ENCODE results near the gene RAX. TPM values are rescaled to one million over a fixed set of nuclear protein-coding genes. Genes with fewer than 3 reads are reported as not detected.

RAX gene
- not detected for polyA plus RNA-seq (2012; ENCODE audit: missing spikeins)

- FAIRE-seq (no peak), DNase-seq (ENCODE audit: insufficient read length) (no peak)
- TF ChIP-seq TAF1 (IDR thresholded peaks at IDR 0.05; ENCODE audit: borderline replicate concordance, low read depth, low read length) (no peak), POLR2AphosphoS5 (IDR thresholded peaks at IDR 0.05; ENCODE audit: low read depth, low read length) (no peak), POLR2A (IDR thresholded peaks at IDR 0.05; ENCODE audit: low read depth, low read length) (no peak)
Measured at GRCh38 chr18:59272891-59273758, at the start of gene RAX. RAX (minus strand) TSS chr18:59273454; CDS start chr18:59273206, 248 bp downstream.

DNA sequence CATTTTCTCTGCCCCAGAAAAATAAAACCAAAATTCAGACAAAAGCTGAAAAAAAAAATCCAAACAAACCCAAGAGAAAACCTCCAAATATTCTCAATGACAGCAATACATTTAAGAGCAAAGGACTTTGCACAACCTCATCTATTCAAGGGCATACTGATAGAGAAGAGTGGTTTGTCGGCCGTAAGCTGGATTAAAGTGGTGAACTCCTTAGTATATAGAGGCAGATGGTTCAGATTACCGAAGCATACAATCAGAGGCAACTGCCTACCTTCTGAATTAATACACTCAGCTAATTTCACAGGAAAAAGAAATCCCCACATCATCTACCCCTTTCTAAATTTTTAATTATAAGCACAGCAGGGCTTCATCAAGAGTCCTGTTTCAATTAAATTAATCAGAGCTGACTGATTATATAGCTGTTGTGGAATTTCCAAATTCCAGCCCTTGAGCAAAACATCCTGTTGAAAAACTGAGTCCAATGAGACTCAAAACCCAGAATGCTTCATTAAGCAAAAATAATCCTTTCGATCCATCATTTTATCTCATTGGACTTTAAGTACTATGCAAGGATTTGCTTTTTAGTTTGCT, 45.3 kb upstream of the RAX start, which contains the start of gene CPLX4:
TSS of gene CPLX4 (minus strand) at position 190 of the 591 bp plus-strand sequence. CDS start at position 3, 187 bp downstream.
- no peak for TF ChIP-seq POLR2AphosphoS5 (IDR thresholded peaks at IDR 0.05; ENCODE audit: low read depth, low read length)
- no peak for TF ChIP-seq TAF1 (IDR thresholded peaks at IDR 0.05; ENCODE audit: borderline replicate concordance, low read depth, low read length)
- no peak for TF ChIP-seq POLR2A (IDR thresholded peaks at IDR 0.05; ENCODE audit: low read depth, low read length)
- FAIRE-seq (no peak), DNase-seq (ENCODE audit: insufficient read length) (no peak)

GRCh38 chr18:59311631-59312030, 38.4 kb upstream of the RAX start:
- DNase-seq (ENCODE audit: insufficient read length) (no peak), FAIRE-seq (no peak)
- no peak for TF ChIP-seq TAF1 (IDR thresholded peaks at IDR 0.05; ENCODE audit: borderline replicate concordance, low read depth, low read length)
- TF ChIP-seq POLR2AphosphoS5 (IDR thresholded peaks at IDR 0.05; ENCODE audit: low read depth, low read length) = no peak
- no peak for TF ChIP-seq POLR2A (IDR thresholded peaks at IDR 0.05; ENCODE audit: low read depth, low read length)

DNA sequence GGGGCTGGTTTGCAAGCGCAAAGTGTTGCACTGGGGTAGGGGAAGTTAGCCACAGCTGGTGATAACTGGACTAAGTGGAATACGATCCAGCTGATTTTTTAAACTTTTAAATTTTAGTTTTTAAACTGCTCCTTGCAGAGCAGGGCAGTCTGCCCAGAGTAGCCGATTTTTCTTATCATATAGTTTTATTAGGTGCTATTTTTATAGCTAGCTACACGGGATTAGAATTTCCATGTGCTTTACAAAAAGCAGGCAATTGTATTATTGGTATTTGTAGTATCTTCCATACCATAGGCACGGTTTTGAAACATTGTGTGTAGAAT, 35.6 kb upstream of the RAX start:
- DNase-seq (ENCODE audit: insufficient read length) (no peak), FAIRE-seq (no peak)
- no peak for TF ChIP-seq POLR2A (IDR thresholded peaks at IDR 0.05; ENCODE audit: low read depth, low read length)
- TF ChIP-seq TAF1 (IDR thresholded peaks at IDR 0.05; ENCODE audit: borderline replicate concordance, low read depth, low read length) = no peak
- no peak for TF ChIP-seq POLR2AphosphoS5 (IDR thresholded peaks at IDR 0.05; ENCODE audit: low read depth, low read length)

- TF ChIP-seq TAF1 (IDR thresholded peaks at IDR 0.05; ENCODE audit: borderline replicate concordance, low read depth, low read length) (no peak), POLR2A (IDR thresholded peaks at IDR 0.05; ENCODE audit: low read depth, low read length) (no peak), POLR2AphosphoS5 (IDR thresholded peaks at IDR 0.05; ENCODE audit: low read depth, low read length) (no peak)
- peak; percentile 62 for DNase-seq (ENCODE audit: insufficient read length)
- FAIRE-seq = peak; percentile 70
Measured at GRCh38 chr18:59308248-59308937, 35.1 kb upstream of the RAX start.

GRCh38 chr18:59306640-59307039, 33.4 kb upstream of the RAX start:
- DNase-seq (ENCODE audit: insufficient read length) (no peak), FAIRE-seq (no peak)
- no peak for TF ChIP-seq POLR2AphosphoS5 (IDR thresholded peaks at IDR 0.05; ENCODE audit: low read depth, low read length)
- no peak for TF ChIP-seq TAF1 (IDR thresholded peaks at IDR 0.05; ENCODE audit: borderline replicate concordance, low read depth, low read length)
- no peak for TF ChIP-seq POLR2A (IDR thresholded peaks at IDR 0.05; ENCODE audit: low read depth, low read length)

- DNase-seq (ENCODE audit: insufficient read length) (no peak), FAIRE-seq (no peak)
- no peak for TF ChIP-seq POLR2A (IDR thresholded peaks at IDR 0.05; ENCODE audit: low read depth, low read length)
- no peak for TF ChIP-seq POLR2AphosphoS5 (IDR thresholded peaks at IDR 0.05; ENCODE audit: low read depth, low read length)
- TF ChIP-seq TAF1 (IDR thresholded peaks at IDR 0.05; ENCODE audit: borderline replicate concordance, low read depth, low read length) = no peak
Measured at GRCh38 chr18:59305295-59305694, 32.0 kb upstream of the RAX start.

- TF ChIP-seq TAF1 (IDR thresholded peaks at IDR 0.05; ENCODE audit: borderline replicate concordance, low read depth, low read length) (no peak), POLR2A (IDR thresholded peaks at IDR 0.05; ENCODE audit: low read depth, low read length) (no peak), POLR2AphosphoS5 (IDR thresholded peaks at IDR 0.05; ENCODE audit: low read depth, low read length) (no peak)
- DNase-seq (ENCODE audit: insufficient read length) (no peak), FAIRE-seq (no peak)
Measured at GRCh38 chr18:59303656-59304195, 30.5 kb upstream of the RAX start.

DNA sequence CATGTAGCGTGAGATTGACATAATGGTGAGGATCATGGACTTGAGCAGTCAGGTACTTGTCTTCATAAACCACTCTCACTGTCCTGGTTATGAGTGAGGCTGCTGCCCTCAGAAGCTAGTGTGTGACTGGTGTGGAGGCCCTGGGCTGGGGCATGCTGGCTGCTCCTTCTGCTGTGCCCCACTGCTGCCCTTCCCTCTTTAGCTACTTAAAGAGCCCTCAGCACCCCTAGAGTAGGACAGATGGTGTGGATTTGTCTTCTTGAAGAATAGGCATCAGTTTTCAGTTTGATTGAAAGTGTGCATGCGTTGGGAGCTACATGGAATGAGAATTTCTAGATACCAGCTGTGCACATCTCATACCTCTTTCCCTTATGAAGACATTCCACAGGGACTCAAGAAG, 29.8 kb upstream of the RAX start:
- TF ChIP-seq POLR2A (IDR thresholded peaks at IDR 0.05; ENCODE audit: low read depth, low read length) = no peak
- no peak for TF ChIP-seq POLR2AphosphoS5 (IDR thresholded peaks at IDR 0.05; ENCODE audit: low read depth, low read length)
- TF ChIP-seq TAF1 (IDR thresholded peaks at IDR 0.05; ENCODE audit: borderline replicate concordance, low read depth, low read length) = no peak
- no peak for FAIRE-seq
- no peak for DNase-seq (ENCODE audit: insufficient read length)

DNA sequence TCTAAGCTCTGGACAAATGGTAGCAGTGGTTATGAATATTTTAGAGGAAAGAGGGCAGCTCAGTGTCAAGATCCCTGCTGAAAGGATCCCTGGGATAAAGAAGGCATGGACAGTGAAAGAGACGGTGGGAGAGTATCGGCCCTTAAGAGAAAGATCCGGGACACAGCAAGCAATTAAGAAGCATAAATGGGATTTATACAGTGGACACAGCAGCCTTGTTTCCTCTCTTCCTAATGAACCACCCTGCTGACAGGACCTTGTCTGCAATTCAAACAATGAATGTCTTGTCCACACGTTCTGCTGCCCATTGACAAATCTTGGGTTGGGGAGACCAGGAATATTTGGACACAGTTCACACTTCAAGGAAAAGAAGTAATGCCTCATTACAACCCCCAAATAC, 28.7 kb upstream of the RAX start:
- no peak for TF ChIP-seq POLR2AphosphoS5 (IDR thresholded peaks at IDR 0.05; ENCODE audit: low read depth, low read length)
- TF ChIP-seq POLR2A (IDR thresholded peaks at IDR 0.05; ENCODE audit: low read depth, low read length) = no peak
- TF ChIP-seq TAF1 (IDR thresholded peaks at IDR 0.05; ENCODE audit: borderline replicate concordance, low read depth, low read length) = no peak
- FAIRE-seq (no peak), DNase-seq (ENCODE audit: insufficient read length) (no peak)

DNA sequence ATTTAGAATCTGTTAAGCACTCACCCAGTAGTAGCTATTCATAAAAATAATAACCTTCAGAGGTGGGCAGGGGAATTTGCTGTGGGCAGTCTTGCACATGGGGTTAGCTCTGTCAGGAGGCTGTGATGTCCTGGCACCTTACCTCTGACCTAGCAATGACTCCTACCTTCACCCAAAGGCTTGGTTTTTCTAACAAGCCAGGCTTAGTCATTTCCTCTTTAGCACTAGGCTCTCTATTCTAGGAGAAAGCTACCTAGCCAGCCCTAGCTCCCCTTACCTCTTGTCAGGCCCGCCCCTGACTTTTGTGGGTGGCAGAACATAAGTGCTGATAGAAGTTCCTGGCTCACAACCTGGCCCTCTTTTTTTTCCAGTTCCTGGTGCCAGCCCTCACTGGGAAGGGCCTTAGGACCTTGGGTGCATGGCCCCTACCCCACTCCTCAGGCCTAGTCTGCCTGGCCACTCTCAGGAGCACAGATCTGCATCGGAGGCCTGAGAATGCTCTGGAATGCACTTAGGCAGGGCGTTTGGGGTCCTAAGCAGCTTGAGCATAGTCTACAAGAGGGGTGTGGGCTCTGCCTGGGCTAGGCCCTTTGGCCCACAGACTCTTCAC, 27.5 kb upstream of the RAX start:
- TF ChIP-seq TAF1 (IDR thresholded peaks at IDR 0.05; ENCODE audit: borderline replicate concordance, low read depth, low read length) (no peak), POLR2A (IDR thresholded peaks at IDR 0.05; ENCODE audit: low read depth, low read length) (no peak), POLR2AphosphoS5 (IDR thresholded peaks at IDR 0.05; ENCODE audit: low read depth, low read length) (no peak)
- no peak for DNase-seq (ENCODE audit: insufficient read length)
- FAIRE-seq = no peak

Measured in GM12892 (cell line).